ENCODE measurements around the gene AGTR1.

The AGTR1 gene

GRCh38 chr3:148697306-148698189 is at the start of gene AGTR1:
TSS of gene AGTR1 (plus strand) at chr3:148697903. CDS start at chr3:148741036, 43,133 bp downstream.
- DNase-seq (ENCODE audit: low read depth in 2 of 2) = no peak

GRCh38 chr3:148648685-148649352 is 48.9 kb upstream of the AGTR1 start:
- DNase-seq (ENCODE audit: low read depth in 2 of 2) = no peak

- no peak for DNase-seq (ENCODE audit: low read depth in 2 of 2)
Measured at GRCh38 chr3:148651549-148651948, 46.2 kb upstream of the AGTR1 start.

GRCh38 chr3:148654433-148654832 is 43.3 kb upstream of the AGTR1 start:
- DNase-seq (ENCODE audit: low read depth in 2 of 2) = no peak

GRCh38 chr3:148657470-148657869 is 40.2 kb upstream of the AGTR1 start:
- DNase-seq (ENCODE audit: low read depth in 2 of 2) = no peak

GRCh38 chr3:148659512-148659911 is 38.2 kb upstream of the AGTR1 start:
- DNase-seq (ENCODE audit: low read depth in 2 of 2) = no peak

GRCh38 chr3:148680289-148680688 is 17.4 kb upstream of the AGTR1 start:
- no peak for DNase-seq (ENCODE audit: low read depth in 2 of 2)

- no peak for DNase-seq (ENCODE audit: low read depth in 2 of 2)
Measured at GRCh38 chr3:148681080-148681479, 16.6 kb upstream of the AGTR1 start.

- no peak for DNase-seq (ENCODE audit: low read depth in 2 of 2)
Measured at GRCh38 chr3:148682997-148683396, 14.7 kb upstream of the AGTR1 start.

- DNase-seq (ENCODE audit: low read depth in 2 of 2) = no peak
Measured at GRCh38 chr3:148694116-148694515, 3.6 kb upstream of the AGTR1 start.

GRCh38 chr3:148698190-148698810 is 597 bp downstream of the AGTR1 start:
- no peak for DNase-seq (ENCODE audit: low read depth in 2 of 2)

- DNase-seq (ENCODE audit: low read depth in 2 of 2) = no peak
Measured at GRCh38 chr3:148705314-148705713, 7.6 kb downstream of the AGTR1 start.

- no peak for DNase-seq (ENCODE audit: low read depth in 2 of 2)
Measured at GRCh38 chr3:148707601-148708380, 10.1 kb downstream of the AGTR1 start.

GRCh38 chr3:148708409-148708808 is 10.7 kb downstream of the AGTR1 start:
- DNase-seq (ENCODE audit: low read depth in 2 of 2) = no peak

- no peak for DNase-seq (ENCODE audit: low read depth in 2 of 2)
Measured at GRCh38 chr3:148709560-148710253, 12.0 kb downstream of the AGTR1 start.

GRCh38 chr3:148710665-148711064 is 13.0 kb downstream of the AGTR1 start:
- no peak for DNase-seq (ENCODE audit: low read depth in 2 of 2)

- DNase-seq (ENCODE audit: low read depth in 2 of 2) = no peak
Measured at GRCh38 chr3:148711981-148712666, 14.4 kb downstream of the AGTR1 start.

- no peak for DNase-seq (ENCODE audit: low read depth in 2 of 2)
Measured at GRCh38 chr3:148714521-148714920, 16.8 kb downstream of the AGTR1 start.

GRCh38 chr3:148716657-148717056 is 19.0 kb downstream of the AGTR1 start:
- no peak for DNase-seq (ENCODE audit: low read depth in 2 of 2)

GRCh38 chr3:148717885-148718561 is 20.3 kb downstream of the AGTR1 start:
- DNase-seq (ENCODE audit: low read depth in 2 of 2) = no peak

Data from stimulated activated CD8-positive, alpha-beta memory T cell treated with anti-CD3 and anti-CD28 coated beads, Interleukin-2, amount 100 ng/mL, for 1 hour (primary cell).